ENCODE results near the gene C2orf76. TPM values are rescaled to one million over a fixed set of nuclear protein-coding genes. Genes with fewer than 3 reads are reported as not detected.

The C2orf76 gene
- total and polyA plus RNA-seq, 2 donors (not counting 1 experiment from before 2014, with no cell fraction given) = 6.9 to 13.6 TPM

- no peaks in the 10 kb centered on the region for H3K9me3 ChIP-seq (ENCODE audit: control extremely low read depth in 1 of 3, control insufficient read depth in 2 of 3, insufficient read depth in 1 of 3, low read length in 2 of 3)
- no peaks in the 10 kb centered on the region for H3K36me3 ChIP-seq (replicated peaks in 1 of 2; ENCODE audit: control extremely low read depth in 1 of 2, control insufficient read depth in 1 of 2, extremely low read depth in 1 of 2, insufficient read depth in 2 of 2, low read length in 1 of 2)
- no peak overlapping the region for H2AFZ ChIP-seq (ENCODE audit: insufficient read depth, low read depth, low read length, poor library complexity, severe bottlenecking)
- H3K4me2 ChIP-seq (replicated peaks; ENCODE audit: low read depth, low read length, poor library complexity, severe bottlenecking) = no peak overlapping the region
- WGBS (ENCODE audit: insufficient coverage) = 97% methylated on average over 6 of the region's 8 CpGs
- CTCF ChIA-PET = no interaction called here
- H3K4me1 ChIP-seq (ENCODE audit: control insufficient read depth in 2 of 2, insufficient read depth in 2 of 2, low read length in 2 of 2) = no peaks in the 10 kb centered on the region
- intact Hi-C loops (cut with micrococcal nuclease) = no loop called here
- ATAC-seq (ENCODE audit: low read depth) = no peak
- H3K27me3 ChIP-seq (replicated peaks in 1 of 4; ENCODE audit: control extremely low read depth in 1 of 4, control insufficient read depth in 3 of 4, insufficient read depth in 4 of 4, low read length in 3 of 4) = no peaks in the 10 kb centered on the region
- no peak overlapping the region for H3K27ac Mint-ChIP-seq
- H3K4me3 ChIP-seq (ENCODE audit: control extremely low read depth in 1 of 5, extremely low read depth in 1 of 5, insufficient read depth in 1 of 5, low read depth in 2 of 5, low read length in 4 of 5) = no peak overlapping the region
- no peaks in the 10 kb centered on the region for H4K20me1 ChIP-seq (ENCODE audit: control insufficient read depth, insufficient read depth, low read length, poor library complexity, severe bottlenecking)
- POLR2A ChIA-PET = no interaction called here
- no peak overlapping the region for H3K9ac ChIP-seq (ENCODE audit: low read length)
- H3K27me3 Mint-ChIP-seq = no peaks in the 10 kb centered on the region
- no peak for DNase-seq
- no peaks in the 10 kb centered on the region for H3K9me3 Mint-ChIP-seq (ENCODE audit: insufficient read depth)
- H3K27ac ChIP-seq (ENCODE audit: low read length in 2 of 2) = no peak overlapping the region
- H3K79me2 ChIP-seq (ENCODE audit: control insufficient read depth, insufficient read depth, low read length) = no peaks in the 10 kb centered on the region
- no peak for TF ChIP-seq CTCF (IDR thresholded peaks at IDR 0.05)
- no peak for TF ChIP-seq EZH2 (IDR thresholded peaks at IDR 0.05; ENCODE audit: borderline replicate concordance, insufficient read depth, low read depth, low read length, poor library complexity, severe bottlenecking)
- H3K4me3 Mint-ChIP-seq = no peak overlapping the region
- no peaks in the 10 kb centered on the region for H3K4me1 Mint-ChIP-seq
Measured at GRCh38 chr2:119323459-119323858, 43.2 kb downstream of the C2orf76 start.

DNA sequence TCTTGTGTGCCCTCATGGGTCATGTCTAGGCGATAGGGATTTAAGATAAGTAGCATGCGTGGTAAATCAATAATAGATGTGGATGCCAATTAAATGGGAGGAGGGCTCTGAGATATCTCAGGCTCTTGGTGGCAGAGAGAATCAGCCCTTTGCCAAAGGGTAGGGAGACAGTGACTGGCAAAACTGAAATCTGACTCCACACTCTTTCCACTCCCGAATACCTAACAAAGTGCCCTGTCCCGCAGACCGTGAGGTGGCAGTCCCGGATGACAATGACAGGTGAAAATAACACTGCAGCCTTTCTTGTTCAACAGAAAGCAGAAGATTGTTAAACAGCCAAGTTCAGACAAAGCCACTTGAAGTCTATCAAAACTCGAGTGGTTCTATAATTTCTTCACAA, 47.0 kb downstream of the C2orf76 start:
- Histone ChIP-seq H3K9ac (ENCODE audit: low read length) (no peak overlapping the region), H3K4me2 (replicated peaks; ENCODE audit: low read depth, low read length, poor library complexity, severe bottlenecking) (no peak overlapping the region), H3K27me3 (replicated peaks in 1 of 4; ENCODE audit: control extremely low read depth in 1 of 4, control insufficient read depth in 3 of 4, insufficient read depth in 4 of 4, low read length in 3 of 4) (no peaks in the 10 kb centered on the region), H2AFZ (ENCODE audit: insufficient read depth, low read depth, low read length, poor library complexity, severe bottlenecking) (no peak overlapping the region), H4K20me1 (ENCODE audit: control insufficient read depth, insufficient read depth, low read length, poor library complexity, severe bottlenecking) (no peaks in the 10 kb centered on the region), H3K27ac (ENCODE audit: low read length in 2 of 2) (no peak overlapping the region), H3K9me3 (ENCODE audit: control extremely low read depth in 1 of 3, control insufficient read depth in 2 of 3, insufficient read depth in 1 of 3, low read length in 2 of 3) (no peaks in the 10 kb centered on the region), H3K79me2 (ENCODE audit: control insufficient read depth, insufficient read depth, low read length) (no peaks in the 10 kb centered on the region), H3K36me3 (replicated peaks in 1 of 2; ENCODE audit: control extremely low read depth in 1 of 2, control insufficient read depth in 1 of 2, extremely low read depth in 1 of 2, insufficient read depth in 2 of 2, low read length in 1 of 2) (no peaks in the 10 kb centered on the region), H3K4me1 (ENCODE audit: control insufficient read depth in 2 of 2, insufficient read depth in 2 of 2, low read length in 2 of 2) (no peaks in the 10 kb centered on the region), H3K4me3 (ENCODE audit: control extremely low read depth in 1 of 5, extremely low read depth in 1 of 5, insufficient read depth in 1 of 5, low read depth in 2 of 5, low read length in 4 of 5) (no peak overlapping the region)
- Mint-ChIP-seq H3K27ac (no peak overlapping the region), H3K4me3 (no peak overlapping the region), H3K4me1 (no peaks in the 10 kb centered on the region), H3K27me3 (no peaks in the 10 kb centered on the region), H3K9me3 (ENCODE audit: insufficient read depth) (no peaks in the 10 kb centered on the region)
- ATAC-seq (ENCODE audit: low read depth) (no peak), DNase-seq (no peak)
- TF ChIP-seq EZH2 (IDR thresholded peaks at IDR 0.05; ENCODE audit: borderline replicate concordance, insufficient read depth, low read depth, low read length, poor library complexity, severe bottlenecking) (no peak), CTCF (IDR thresholded peaks at IDR 0.05) (no peak)
- intact Hi-C loops (cut with micrococcal nuclease) = no loop called here
- ChIA-PET POLR2A (no interaction called here), CTCF (no interaction called here)
- WGBS (ENCODE audit: insufficient coverage) = no CpG with 5 or more reads among the region's 7 CpGs
